ENCODE results near the gene ZNF160. TPM values are rescaled to one million over a fixed set of nuclear protein-coding genes. Genes with fewer than 3 reads are reported as not detected.
"Not testable (repeated sequence)": the region's sequence is repeated elsewhere in the genome, so short reads cannot be mapped to it uniquely, and the experiment has no call there.

The ZNF160 gene
- 31.0 and 34.4 TPM in 2 replicates for total RNA-seq

GRCh38 chr19:53103234-53104203 is at the start of gene ZNF160:
ZNF160 (minus strand) TSS chr19:53103422; CDS start chr19:53086276, 17,146 bp downstream.
- intact Hi-C loops (cut with micrococcal nuclease), result loop anchor here (1.0 to 5.0 kb wide), 30 partner anchors 56 to 1097 kb away; partner anchors contain the start of genes TSEN34, ZNF320, ZNF347 and ZNF468

GRCh38 chr19:53147645-53148044 is 44.4 kb upstream of the ZNF160 start:
- intact Hi-C loops (cut with micrococcal nuclease), result no loop called here

GRCh38 chr19:53140351-53140750 is 37.1 kb upstream of the ZNF160 start:
- intact Hi-C loops (cut with micrococcal nuclease), result no loop called here

- intact Hi-C loops (cut with micrococcal nuclease), result no loop called here
Observed at GRCh38 chr19:53136432-53136831, 33.2 kb upstream of the ZNF160 start.

- intact Hi-C loops (cut with micrococcal nuclease), result no loop called here
Observed at GRCh38 chr19:53132141-53132991, 29.1 kb upstream of the ZNF160 start, which contains the start of gene ZNF415. ZNF415 (minus strand) TSS chr19:53132910; CDS start chr19:53122676, 10,234 bp downstream.

DNA sequence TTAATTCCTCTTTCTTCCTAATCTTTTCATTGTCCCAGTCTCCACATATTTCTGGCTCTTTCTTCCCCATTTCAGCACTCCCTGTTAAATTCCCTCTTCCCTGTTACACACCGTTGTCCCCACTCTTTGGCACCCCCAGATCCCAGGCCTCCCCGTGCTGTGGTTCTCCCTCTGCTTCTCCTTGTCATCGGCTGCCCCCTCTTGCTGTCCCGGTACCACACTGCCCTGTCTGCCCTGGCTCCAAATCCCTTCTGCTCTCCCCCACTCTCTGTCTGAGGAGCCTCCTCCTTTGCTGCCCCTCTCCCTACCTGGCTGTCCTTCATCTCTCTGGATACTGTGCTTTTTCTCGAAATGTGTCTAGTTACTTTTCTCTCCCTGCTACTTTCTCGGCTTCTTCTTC is 28.5 kb upstream of the ZNF160 start:
- intact Hi-C loops (cut with micrococcal nuclease), result no loop called here

GRCh38 chr19:53131085-53131590 is 27.9 kb upstream of the ZNF160 start:
- intact Hi-C loops (cut with micrococcal nuclease), result no loop called here

DNA sequence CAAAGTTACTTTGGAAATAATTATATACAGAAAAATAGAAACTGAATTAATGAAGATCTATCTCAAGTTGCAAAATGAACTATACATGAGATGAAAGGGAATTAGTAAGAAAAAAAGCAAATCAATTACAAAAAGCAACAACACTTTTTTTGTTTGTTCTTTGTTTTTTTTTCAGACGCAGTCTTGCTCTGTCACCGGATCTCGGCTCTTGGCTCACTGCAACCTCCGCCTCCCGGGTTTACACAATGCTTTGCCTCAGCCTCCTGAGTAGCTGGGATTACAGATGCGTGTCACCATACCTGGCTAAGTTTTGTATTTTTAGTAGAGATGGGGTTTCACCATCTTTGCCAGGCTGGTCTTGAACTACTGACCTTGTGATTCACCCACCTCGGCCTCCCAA is 27.3 kb upstream of the ZNF160 start:
- intact Hi-C loops (cut with micrococcal nuclease), result no loop called here

GRCh38 chr19:53126733-53127526 is 23.7 kb upstream of the ZNF160 start:
- intact Hi-C loops (cut with micrococcal nuclease), result not testable (repeated sequence)

DNA sequence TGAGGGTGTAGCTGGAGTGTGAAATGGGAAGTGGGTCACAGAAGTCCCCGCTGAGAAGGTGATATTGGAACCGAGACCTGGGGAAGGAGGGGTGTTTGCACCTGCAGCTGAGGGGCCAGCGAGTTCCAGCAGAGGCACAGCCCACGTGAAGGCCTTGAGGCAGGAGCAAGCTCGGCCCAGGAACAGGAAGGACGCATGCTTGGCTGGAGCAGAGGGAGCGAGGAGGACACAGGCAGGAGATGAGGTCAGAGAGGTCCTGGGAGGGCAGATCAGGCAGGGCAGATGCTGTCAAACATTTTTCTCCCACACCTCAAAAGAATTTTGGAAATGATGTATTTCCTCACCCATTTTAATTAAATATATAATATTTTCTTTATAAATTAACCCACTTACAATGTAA is 20.2 kb upstream of the ZNF160 start:
- intact Hi-C loops (cut with micrococcal nuclease), result no loop called here

DNA sequence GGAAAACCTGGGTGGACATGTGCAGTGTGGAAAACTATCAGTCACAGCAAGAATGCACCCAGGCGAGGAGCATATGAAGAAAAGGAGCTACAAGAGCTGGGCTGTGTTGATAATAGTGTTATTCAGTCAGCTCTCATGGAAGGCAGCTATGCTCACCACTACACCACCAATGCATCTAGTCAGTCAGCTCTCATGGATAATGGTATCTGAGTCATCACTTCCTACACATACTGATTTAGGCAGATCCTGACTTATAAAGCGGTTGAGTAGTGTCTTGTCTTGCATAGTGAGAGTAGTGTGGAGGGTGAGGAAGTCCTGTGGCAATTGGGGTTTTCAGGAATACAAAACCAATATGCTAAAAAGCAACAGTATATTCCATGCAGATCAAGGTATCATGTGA is 9.1 kb upstream of the ZNF160 start:
- intact Hi-C loops (cut with micrococcal nuclease), result no loop called here

GRCh38 chr19:53109527-53109926 is 6.3 kb upstream of the ZNF160 start:
- intact Hi-C loops (cut with micrococcal nuclease), result no loop called here

- intact Hi-C loops (cut with micrococcal nuclease), result loop anchor here (1.0 to 5.0 kb wide), 30 partner anchors 57 to 1096 kb away; partner anchors contain the start of genes TSEN34, ZNF320, ZNF347 and ZNF468
Observed at GRCh38 chr19:53102756-53103233, 427 bp downstream of the ZNF160 start.

DNA sequence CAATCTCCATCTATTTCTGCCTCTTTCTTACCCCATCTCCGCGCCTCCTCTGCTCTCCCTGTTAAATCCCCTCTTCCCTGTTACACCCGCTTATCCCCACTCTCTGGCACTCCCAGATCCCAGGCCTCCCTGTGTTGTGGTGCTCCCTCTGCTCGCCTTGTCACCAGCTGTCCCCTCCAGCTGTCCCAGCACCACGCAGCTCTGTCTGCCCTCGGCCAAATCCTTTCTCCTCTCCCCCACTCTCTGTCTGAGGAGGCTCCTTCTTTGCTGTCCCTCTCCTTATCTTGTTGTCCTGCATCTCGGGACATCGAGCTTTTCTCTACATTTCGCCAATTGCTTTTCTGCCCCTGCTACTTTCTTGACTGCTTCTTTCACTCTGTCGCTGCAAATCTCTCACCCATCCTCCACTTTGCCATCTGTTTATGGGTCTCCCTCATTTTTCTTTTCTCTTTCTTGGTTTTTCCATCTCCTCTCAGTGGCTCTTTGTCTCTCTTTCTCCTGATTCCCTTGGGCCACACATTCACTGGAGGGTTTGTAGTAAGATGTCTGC is 941 bp downstream of the ZNF160 start:
- intact Hi-C loops (cut with micrococcal nuclease), result loop anchor here (2.0 to 5.0 kb wide), 7 partner anchors 179 to 1095 kb away; partner anchors contain the start of genes TSEN34, ZNF468, ZNF813 and ZNF888

GRCh38 chr19:53101518-53101917 is 1.7 kb downstream of the ZNF160 start:
- intact Hi-C loops (cut with micrococcal nuclease), result loop anchor here (5.0 kb wide), 1 partner anchor 1091 kb away; the partner anchor contains the start of gene TSEN34

DNA sequence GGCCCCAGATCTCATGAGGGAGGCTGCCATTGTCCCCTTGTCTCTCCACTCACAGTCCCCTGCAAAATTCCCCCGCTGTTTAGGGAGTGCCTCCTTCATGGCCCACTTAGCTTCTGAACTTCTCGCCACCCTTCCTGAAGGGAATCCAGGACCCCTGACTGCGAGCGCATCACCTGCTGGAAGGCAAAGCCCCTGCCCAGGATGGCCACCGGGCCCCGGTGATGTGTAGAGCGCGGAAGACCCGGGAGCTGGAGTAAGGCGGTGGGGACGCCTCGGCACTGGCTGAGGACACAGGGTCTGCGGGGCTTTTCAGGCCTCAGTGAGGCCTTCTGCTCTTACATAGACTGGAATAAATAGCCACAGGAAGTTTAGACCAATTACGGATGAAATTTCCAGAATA is 4.7 kb downstream of the ZNF160 start:
- intact Hi-C loops (cut with micrococcal nuclease), result not testable (repeated sequence)

GRCh38 chr19:53096982-53097690 is 6.1 kb downstream of the ZNF160 start:
- intact Hi-C loops (cut with micrococcal nuclease), result not testable (repeated sequence)

DNA sequence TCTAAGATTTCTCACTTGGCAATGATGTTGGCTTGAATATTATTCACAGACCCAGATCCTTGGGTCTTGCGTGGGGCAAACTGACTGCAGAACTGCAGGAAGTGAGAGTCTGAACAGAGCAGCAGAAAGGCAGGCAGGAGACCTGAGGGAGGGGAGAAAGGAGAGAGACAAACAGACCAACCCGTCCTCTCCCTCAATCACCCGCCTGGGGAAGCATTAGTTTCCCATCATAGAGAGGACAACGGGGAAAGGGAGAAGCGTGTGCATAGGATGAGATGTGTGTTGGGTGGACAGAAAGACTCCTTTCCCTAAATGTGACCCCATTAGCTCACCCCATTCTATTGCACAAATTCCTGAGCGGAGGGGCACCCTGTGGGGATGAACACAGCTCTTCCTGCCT is 6.6 kb downstream of the ZNF160 start:
- intact Hi-C loops (cut with micrococcal nuclease), result not testable (repeated sequence)

Data from T-helper 1 cell treated with Interleukin-12 subunit alpha and Interleukin-12 subunit beta and Interleukin-4 antibody, amounts not matched to agents 30 ng/mL and 1 ng/mL, for 36 hours (primary cell).